ENCODE data around the gene PCDHGB5.

Gene PCDHGB5

DNA sequence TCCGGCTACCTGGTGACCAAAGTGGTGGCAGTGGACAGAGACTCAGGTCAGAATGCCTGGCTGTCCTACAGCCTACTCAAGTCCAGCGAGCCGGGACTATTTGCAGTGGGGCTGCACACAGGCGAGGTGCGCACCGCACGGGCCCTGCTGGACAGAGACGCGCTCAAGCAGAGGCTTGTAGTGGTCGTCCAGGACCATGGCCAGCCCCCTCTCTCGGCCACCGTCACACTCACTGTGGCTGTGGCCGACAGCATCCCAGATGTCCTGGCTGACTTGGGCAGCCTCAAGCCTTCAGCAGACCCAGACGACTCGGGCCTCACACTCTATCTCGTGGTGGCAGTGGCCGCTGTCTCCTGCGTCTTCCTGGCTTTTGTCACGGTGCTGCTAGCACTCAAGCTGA, 40.8 kb upstream of the PCDHGB5 start:
- no peak for TF ChIP-seq CTCF (IDR thresholded peaks at IDR 0.05; ENCODE audit: extremely low read depth, insufficient read depth, missing control alignments)
- in situ Hi-C loops (cut with MboI; ENCODE audit: low pct_unique_long_range_greater_than_20kb, low sequenced_read_pairs, unreplicated experiment), result no loop called here
- DNase-seq (ENCODE audit: low spot score), result no peak

DNA sequence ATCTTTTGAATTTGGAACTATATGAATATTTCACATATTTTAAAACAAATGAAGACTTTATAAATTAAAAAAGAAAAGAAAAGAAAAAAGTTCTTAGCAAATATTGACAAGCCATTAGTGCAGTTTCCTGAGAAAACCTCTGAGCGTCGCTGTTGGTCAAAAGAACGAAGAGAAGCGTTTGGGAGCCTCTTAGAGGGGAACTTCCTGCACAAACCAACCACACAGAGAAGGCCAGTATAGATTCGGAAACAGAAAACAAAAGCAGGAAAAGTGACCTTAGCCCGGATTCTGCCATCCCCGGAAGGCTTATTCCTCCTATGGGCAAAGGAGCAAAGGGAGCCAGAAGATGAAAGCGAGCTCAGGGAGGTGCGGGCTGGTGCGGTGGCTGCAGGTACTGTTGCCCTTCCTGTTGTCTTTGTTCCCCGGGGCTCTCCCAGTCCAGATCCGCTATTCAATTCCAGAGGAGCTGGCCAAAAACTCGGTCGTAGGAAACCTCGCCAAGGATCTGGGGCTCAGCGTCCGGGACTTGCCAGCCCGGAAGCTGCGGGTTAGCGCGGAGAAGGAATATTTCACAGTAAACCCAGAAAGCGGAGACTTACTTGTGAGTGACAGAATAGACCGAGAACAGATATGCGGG, 37.8 kb upstream of the PCDHGB5 start, which contains the start of gene PCDHGB2:
Gene PCDHGB2, plus strand, starts transcription at position 205 of the 637 bp plus-strand sequence. Its CDS starts 142 bp downstream, at position 347.
- peak; percentile 61 for DNase-seq (ENCODE audit: low spot score)
- in situ Hi-C loops (cut with MboI; ENCODE audit: low pct_unique_long_range_greater_than_20kb, low sequenced_read_pairs, unreplicated experiment), result no loop called here
- peak; percentile 40 for TF ChIP-seq CTCF (IDR thresholded peaks at IDR 0.05; ENCODE audit: extremely low read depth, insufficient read depth, missing control alignments)

DNA sequence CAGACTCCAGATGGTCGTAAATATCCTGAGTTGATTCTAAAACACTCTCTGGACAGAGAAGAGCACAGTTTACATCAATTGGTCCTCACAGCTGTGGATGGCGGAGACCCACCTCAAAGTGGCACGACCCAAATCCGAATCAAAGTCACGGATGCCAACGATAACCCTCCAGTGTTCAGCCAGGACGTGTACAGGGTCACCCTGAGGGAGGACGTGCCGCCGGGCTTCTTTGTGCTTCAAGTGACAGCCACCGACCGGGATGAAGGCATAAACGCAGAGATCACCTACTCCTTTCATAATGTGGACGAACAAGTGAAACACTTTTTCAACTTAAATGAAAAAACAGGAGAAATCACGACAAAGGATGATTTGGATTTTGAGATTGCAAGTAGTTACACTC, 37.1 kb upstream of the PCDHGB5 start:
- DNase-seq (ENCODE audit: low spot score), result no peak
- in situ Hi-C loops (cut with MboI; ENCODE audit: low pct_unique_long_range_greater_than_20kb, low sequenced_read_pairs, unreplicated experiment), result no loop called here
- TF ChIP-seq CTCF (IDR thresholded peaks at IDR 0.05; ENCODE audit: extremely low read depth, insufficient read depth, missing control alignments), result no peak

- in situ Hi-C loops (cut with MboI; ENCODE audit: low pct_unique_long_range_greater_than_20kb, low sequenced_read_pairs, unreplicated experiment), result no loop called here
- no peak for TF ChIP-seq CTCF (IDR thresholded peaks at IDR 0.05; ENCODE audit: extremely low read depth, insufficient read depth, missing control alignments)
- no peak for DNase-seq (ENCODE audit: low spot score)
Measured at GRCh38 chr5:141362719-141363118, 35.0 kb upstream of the PCDHGB5 start.

DNA sequence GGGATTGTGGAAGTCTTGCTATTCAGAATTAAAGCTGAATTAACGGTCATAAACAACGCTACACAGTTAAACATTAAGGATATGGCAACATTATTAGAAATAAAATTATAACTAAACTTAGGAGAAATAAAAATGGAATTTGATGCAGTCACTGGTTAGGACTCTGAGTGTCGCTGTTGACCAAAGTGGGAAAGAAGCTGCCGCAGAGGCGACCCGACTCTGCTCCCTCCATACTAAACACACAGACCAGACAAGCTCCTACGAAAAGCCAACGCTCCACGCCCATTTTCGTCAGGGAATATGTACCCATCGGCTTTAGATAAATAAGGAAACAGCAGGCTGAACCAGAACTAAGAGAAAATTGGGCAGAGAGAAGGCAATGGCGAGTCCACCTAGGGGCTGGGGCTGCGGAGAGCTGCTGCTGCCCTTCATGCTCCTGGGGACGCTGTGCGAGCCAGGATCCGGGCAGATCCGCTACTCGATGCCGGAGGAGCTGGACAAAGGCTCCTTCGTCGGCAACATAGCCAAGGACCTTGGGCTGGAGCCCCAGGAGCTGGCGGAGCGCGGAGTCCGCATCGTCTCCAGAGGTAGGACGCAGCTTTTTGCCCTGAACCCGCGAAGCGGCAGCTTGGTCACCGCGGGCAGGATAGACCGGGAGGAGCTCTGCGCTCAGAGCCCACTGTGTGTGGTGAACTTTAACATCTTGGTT, 33.6 kb upstream of the PCDHGB5 start, which contains the start of gene PCDHGA5:
Gene PCDHGA5, plus strand, starts transcription at position 211 of the 709 bp plus-strand sequence. Its CDS starts 169 bp downstream, at position 380.
- DNase-seq (ENCODE audit: low spot score), result no peak
- no peak for TF ChIP-seq CTCF (IDR thresholded peaks at IDR 0.05; ENCODE audit: extremely low read depth, insufficient read depth, missing control alignments)
- in situ Hi-C loops (cut with MboI; ENCODE audit: low pct_unique_long_range_greater_than_20kb, low sequenced_read_pairs, unreplicated experiment), result no loop called here

DNA sequence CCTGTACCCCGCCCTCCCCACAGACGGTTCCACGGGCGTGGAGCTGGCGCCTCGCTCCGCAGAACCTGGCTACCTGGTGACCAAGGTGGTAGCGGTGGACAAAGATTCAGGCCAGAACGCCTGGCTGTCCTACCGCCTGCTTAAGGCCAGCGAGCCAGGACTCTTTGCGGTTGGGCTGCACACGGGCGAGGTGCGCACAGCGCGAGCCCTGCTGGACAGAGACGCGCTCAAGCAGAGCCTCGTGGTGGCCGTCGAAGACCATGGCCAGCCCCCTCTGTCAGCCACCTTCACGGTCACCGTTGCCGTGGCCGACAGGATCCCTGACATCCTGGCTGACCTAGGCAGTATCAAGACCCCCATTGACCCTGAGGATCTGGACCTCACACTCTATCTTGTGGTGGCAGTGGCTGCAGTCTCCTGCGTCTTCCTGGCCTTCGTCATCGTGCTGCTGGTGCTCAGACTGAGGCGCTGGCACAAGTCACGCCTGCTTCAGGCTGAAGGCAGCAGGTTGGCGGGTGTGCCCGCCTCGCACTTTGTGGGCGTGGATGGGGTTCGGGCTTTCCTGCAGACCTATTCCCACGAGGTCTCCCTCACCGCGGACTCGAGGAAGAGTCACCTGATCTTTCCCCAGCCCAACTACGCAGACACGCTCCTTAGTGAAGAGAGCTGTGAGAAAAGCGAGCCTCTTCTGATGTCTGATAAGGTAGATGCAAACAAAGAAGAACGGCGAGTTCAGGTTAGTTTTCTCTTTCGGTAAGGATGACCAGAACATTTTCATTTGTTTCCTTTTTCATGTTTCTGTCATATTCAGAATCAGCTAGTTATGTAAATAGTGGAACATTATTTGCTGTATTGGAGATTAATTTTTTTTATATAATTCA, 31.5 kb upstream of the PCDHGB5 start:
- in situ Hi-C loops (cut with MboI; ENCODE audit: low pct_unique_long_range_greater_than_20kb, low sequenced_read_pairs, unreplicated experiment), result no loop called here
- TF ChIP-seq CTCF (IDR thresholded peaks at IDR 0.05; ENCODE audit: extremely low read depth, insufficient read depth, missing control alignments), result no peak
- no peak for DNase-seq (ENCODE audit: low spot score)

All from GM13977 (cell line).